ENCODE data around the gene TCEA3. TPM values are rescaled to one million over a fixed set of nuclear protein-coding genes. Genes with fewer than 3 reads are reported as not detected.

Gene TCEA3
- total and polyA plus RNA-seq, 3 donors from 2014 or later: 10.8 to 14.7 (median 12.6) TPM

DNA sequence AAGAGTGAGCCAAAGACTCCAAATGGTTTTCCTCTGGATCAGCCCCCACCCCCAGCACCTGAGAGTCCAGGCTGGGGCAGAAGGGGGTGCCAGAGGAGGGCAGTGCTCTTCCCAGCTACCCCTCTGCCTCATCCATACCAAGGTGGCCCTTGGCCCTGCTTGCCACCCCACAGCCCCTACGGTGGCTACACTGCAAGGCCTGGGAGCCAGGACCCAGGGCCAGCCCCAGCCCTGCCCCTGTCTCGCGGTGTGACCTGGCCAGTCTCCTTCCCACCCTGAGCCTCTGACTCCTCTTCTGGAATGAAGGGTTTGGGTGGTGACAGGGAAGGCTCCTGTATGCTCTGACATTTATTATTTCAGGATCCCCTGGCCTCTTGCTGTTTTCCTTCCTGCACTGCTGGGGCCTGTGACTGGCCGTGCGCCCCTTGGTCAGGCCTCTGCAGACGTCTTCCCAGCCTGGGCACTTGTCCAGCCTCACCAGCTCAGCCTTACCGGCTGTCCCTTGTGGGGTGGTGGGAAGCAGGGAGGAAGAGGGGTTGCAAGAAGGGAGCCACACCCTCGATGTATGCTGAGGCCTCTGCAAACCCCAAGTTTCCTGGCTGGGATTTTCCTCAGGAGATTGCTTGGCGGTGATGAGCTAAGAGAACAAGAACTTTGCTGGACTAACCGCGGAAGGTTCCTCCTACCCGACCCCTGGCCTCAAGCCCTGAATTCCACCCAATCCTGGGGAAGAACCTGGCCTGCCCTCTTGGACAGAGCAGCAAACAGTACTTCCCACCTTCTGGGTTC lies 45.9 kb upstream of the TCEA3 start:
- Histone ChIP-seq H3K4me1 (peaks cover 7% of the 10 kb centered on the region), H3K4me3 (no peak overlapping the region), H3K9me3 (no peaks in the 10 kb centered on the region), H3K36me3 (ENCODE audit: low read depth, missing control alignments) (no peaks in the 10 kb centered on the region), H3K27ac (peak overlapping the region in 1 of 2 donors; percentile 56), H3K27me3 (no peaks in the 10 kb centered on the region)
- WGBS, 2 donors: 42 to 59% methylated on average over 8 to 12 of the region's 12 CpGs
- peak; percentile 57 for DNase-seq
- intact Hi-C loops (cut with DNase I; ENCODE audit: low total_unique reads): no loop called here
- no peak for TF ChIP-seq POLR2A (IDR thresholded peaks at IDR 0.05)
- no peak for TF ChIP-seq CTCF (IDR thresholded peaks at IDR 0.05)

DNA sequence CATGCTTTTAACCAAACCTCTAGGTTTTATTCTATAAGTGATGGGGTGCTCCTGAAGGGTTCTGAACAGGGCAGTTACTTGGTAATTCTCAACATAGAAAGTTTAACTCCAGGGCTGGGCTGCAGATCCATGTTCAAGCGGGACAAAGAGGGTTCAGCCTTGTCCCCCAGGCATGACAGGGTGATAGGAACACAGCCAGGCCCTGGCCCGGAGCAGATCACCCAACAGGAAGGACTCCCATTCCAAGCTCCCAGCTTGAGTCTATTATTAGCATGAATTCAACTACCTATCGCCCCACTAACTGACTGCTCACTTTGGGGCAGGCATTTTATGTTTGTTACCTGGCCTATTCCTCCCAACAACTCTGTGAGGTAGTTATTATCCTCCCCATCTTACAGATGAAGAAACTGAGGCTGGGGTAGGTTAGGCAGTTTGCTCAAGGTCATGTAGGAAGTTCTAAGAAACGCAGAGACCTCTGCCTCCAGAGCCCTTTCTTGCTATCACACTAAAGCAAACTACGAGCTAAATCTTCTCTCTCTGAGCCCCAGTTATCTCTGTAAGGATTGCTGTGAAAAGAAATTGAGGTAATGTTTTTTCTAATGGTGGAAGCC lies 44.9 kb upstream of the TCEA3 start:
- Histone ChIP-seq H3K27ac (peak overlapping the region in 1 of 2 donors; percentile 56), H3K4me1 (peaks cover 7% of the 10 kb centered on the region), H3K27me3 (no peaks in the 10 kb centered on the region), H3K9me3 (no peaks in the 10 kb centered on the region), H3K36me3 (ENCODE audit: low read depth, missing control alignments) (no peaks in the 10 kb centered on the region), H3K4me3 (no peak overlapping the region)
- 42 to 47% methylated on average over 5 of the region's 5 CpGs for WGBS, 2 donors
- intact Hi-C loops (cut with DNase I; ENCODE audit: low total_unique reads): no loop called here
- no peak for DNase-seq
- no peak for TF ChIP-seq POLR2A (IDR thresholded peaks at IDR 0.05)
- no peak for TF ChIP-seq CTCF (IDR thresholded peaks at IDR 0.05)

- 98 to 100% methylated on average over 3 of the region's 3 CpGs for WGBS, 2 donors
- DNase-seq: no peak
Measured at GRCh38 chr1:23466423-23466989, 42.0 kb upstream of the TCEA3 start.

GRCh38 chr1:23463286-23463685 lies 38.7 kb upstream of the TCEA3 start:
- intact Hi-C loops (cut with DNase I; ENCODE audit: low total_unique reads): no loop called here
- no peak overlapping the region for H3K4me3 ChIP-seq
- WGBS, 2 donors: 89 to 92% methylated on average over 3 of the region's 3 CpGs
- no peak for TF ChIP-seq CTCF (IDR thresholded peaks at IDR 0.05)
- TF ChIP-seq POLR2A (IDR thresholded peaks at IDR 0.05): no peak
- H3K27ac ChIP-seq: no peak overlapping the region
- H3K27me3 ChIP-seq: no peaks in the 10 kb centered on the region
- H3K36me3 ChIP-seq (ENCODE audit: low read depth, missing control alignments): no peaks in the 10 kb centered on the region
- H3K4me1 ChIP-seq: no peaks in the 10 kb centered on the region
- H3K9me3 ChIP-seq: no peaks in the 10 kb centered on the region
- DNase-seq: no peak

More at GRCh38 chr1:23466423-23466989, 42.0 kb upstream of the TCEA3 start:
- no peaks in the 10 kb centered on the region for H3K9me3 ChIP-seq
- no peak overlapping the region for H3K27ac ChIP-seq
- H3K4me1 ChIP-seq: peaks cover 7% of the 10 kb centered on the region
- no peaks in the 10 kb centered on the region for H3K36me3 ChIP-seq (ENCODE audit: low read depth, missing control alignments)
- no peak for TF ChIP-seq CTCF (IDR thresholded peaks at IDR 0.05)
- no peak for TF ChIP-seq POLR2A (IDR thresholded peaks at IDR 0.05)
- no peaks in the 10 kb centered on the region for H3K27me3 ChIP-seq
- H3K4me3 ChIP-seq: no peak overlapping the region
- intact Hi-C loops (cut with DNase I; ENCODE audit: low total_unique reads): no loop called here

Measured in testis (tissue), 3 donors.